ENCODE results near the gene EIF2B5. TPM values are rescaled to one million over a fixed set of nuclear protein-coding genes. Genes with fewer than 3 reads are reported as not detected.

EIF2B5 gene
- total RNA-seq, 1 experiment from 2014 or later: 59.4 TPM

GRCh38 chr3:184176377-184177330 lies 41.5 kb downstream of the EIF2B5 start:
- peak overlapping the region; percentile 87 for H3K9ac ChIP-seq (ENCODE audit: low read length)
- no peak for DNase-seq
- no peaks in the 10 kb centered on the region for H3K27me3 ChIP-seq (ENCODE audit: low read length)
- H2AFZ ChIP-seq (ENCODE audit: low read length): no peak overlapping the region
- H3K36me3 ChIP-seq (ENCODE audit: insufficient read depth, low read length): peaks cover 21% of the 10 kb centered on the region
- peaks cover 40% of the 10 kb centered on the region for H3K79me2 ChIP-seq (ENCODE audit: low read length)
- H3K27ac ChIP-seq (ENCODE audit: low read length): no peak overlapping the region
- H3K9me3 ChIP-seq (ENCODE audit: low read length): no peaks in the 10 kb centered on the region
- peak overlapping the region; percentile 94 for H3K4me2 ChIP-seq (ENCODE audit: low read depth, low read length, poor library complexity, severe bottlenecking)
- no peaks in the 10 kb centered on the region for H3K9me2 ChIP-seq (replicated peaks; ENCODE audit: insufficient read depth, low read length)
- H3K4me1 ChIP-seq (ENCODE audit: low read length): peaks cover 27% of the 10 kb centered on the region
- H3K4me3 ChIP-seq (ENCODE audit: low read length): peak overlapping the region; percentile 86
- no peaks in the 10 kb centered on the region for H4K20me1 ChIP-seq (ENCODE audit: insufficient read depth, low read depth, low read length)

DNA sequence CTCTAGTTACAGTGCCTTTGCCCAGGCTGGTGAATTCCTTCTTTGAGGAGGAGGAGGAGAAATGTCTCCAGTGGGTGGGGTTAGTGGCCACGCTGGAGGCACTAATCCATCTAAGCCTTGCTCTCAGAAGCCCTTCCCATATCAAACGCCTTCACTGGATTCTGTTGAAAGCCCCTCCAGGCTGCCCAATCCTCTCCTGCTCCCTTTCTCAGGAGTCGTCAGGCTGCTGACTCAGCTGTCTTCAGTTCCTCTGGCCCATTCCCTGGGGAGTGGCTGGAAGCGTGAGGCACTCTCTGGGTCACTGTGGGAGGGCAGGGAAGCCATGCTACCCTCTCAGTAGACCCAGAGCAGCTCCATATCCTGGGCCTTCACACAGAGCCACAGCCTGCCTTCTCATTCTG lies 42.2 kb downstream of the EIF2B5 start:
- peak; percentile 60 for DNase-seq
- Histone ChIP-seq H3K9ac (ENCODE audit: low read length) (no peak overlapping the region), H3K27me3 (ENCODE audit: low read length) (no peaks in the 10 kb centered on the region), H3K36me3 (ENCODE audit: insufficient read depth, low read length) (peaks cover 24% of the 10 kb centered on the region), H3K9me3 (ENCODE audit: low read length) (no peaks in the 10 kb centered on the region), H3K4me1 (ENCODE audit: low read length) (peaks cover 27% of the 10 kb centered on the region), H3K4me2 (ENCODE audit: low read depth, low read length, poor library complexity, severe bottlenecking) (peak overlapping the region; percentile 94), H3K4me3 (ENCODE audit: low read length) (no peak overlapping the region), H3K27ac (ENCODE audit: low read length) (no peak overlapping the region), H2AFZ (ENCODE audit: low read length) (no peak overlapping the region), H3K79me2 (ENCODE audit: low read length) (peaks cover 40% of the 10 kb centered on the region), H4K20me1 (ENCODE audit: insufficient read depth, low read depth, low read length) (no peaks in the 10 kb centered on the region), H3K9me2 (replicated peaks; ENCODE audit: insufficient read depth, low read length) (no peaks in the 10 kb centered on the region)

- Histone ChIP-seq H3K36me3 (ENCODE audit: insufficient read depth, low read length) (peaks cover 27% of the 10 kb centered on the region), H3K4me2 (ENCODE audit: low read depth, low read length, poor library complexity, severe bottlenecking) (no peak overlapping the region), H3K9ac (ENCODE audit: low read length) (no peak overlapping the region)
These were observed 42.7 kb downstream of the EIF2B5 start for GRCh38 chr3:184177767-184178306.

GRCh38 chr3:184178521-184179138 lies 43.5 kb downstream of the EIF2B5 start:
- Histone ChIP-seq H3K27me3 (ENCODE audit: low read length) (no peaks in the 10 kb centered on the region), H3K9me2 (replicated peaks; ENCODE audit: insufficient read depth, low read length) (no peaks in the 10 kb centered on the region), H3K27ac (ENCODE audit: low read length) (no peak overlapping the region), H4K20me1 (ENCODE audit: insufficient read depth, low read depth, low read length) (no peaks in the 10 kb centered on the region), H3K4me1 (ENCODE audit: low read length) (peaks cover 27% of the 10 kb centered on the region), H3K4me3 (ENCODE audit: low read length) (no peak overlapping the region), H3K4me2 (ENCODE audit: low read depth, low read length, poor library complexity, severe bottlenecking) (no peak overlapping the region), H3K79me2 (ENCODE audit: low read length) (peaks cover 40% of the 10 kb centered on the region), H3K9me3 (ENCODE audit: low read length) (no peaks in the 10 kb centered on the region), H3K9ac (ENCODE audit: low read length) (no peak overlapping the region), H2AFZ (ENCODE audit: low read length) (no peak overlapping the region), H3K36me3 (ENCODE audit: insufficient read depth, low read length) (peaks cover 32% of the 10 kb centered on the region)
- DNase-seq: no peak

More at GRCh38 chr3:184177767-184178306, 42.7 kb downstream of the EIF2B5 start:
- Histone ChIP-seq H2AFZ (ENCODE audit: low read length) (no peak overlapping the region), H3K79me2 (ENCODE audit: low read length) (peaks cover 40% of the 10 kb centered on the region), H3K4me1 (ENCODE audit: low read length) (peaks cover 27% of the 10 kb centered on the region), H3K9me3 (ENCODE audit: low read length) (no peaks in the 10 kb centered on the region), H4K20me1 (ENCODE audit: insufficient read depth, low read depth, low read length) (no peaks in the 10 kb centered on the region), H3K27me3 (ENCODE audit: low read length) (no peaks in the 10 kb centered on the region), H3K27ac (ENCODE audit: low read length) (no peak overlapping the region), H3K4me3 (ENCODE audit: low read length) (no peak overlapping the region), H3K9me2 (replicated peaks; ENCODE audit: insufficient read depth, low read length) (no peaks in the 10 kb centered on the region)
- DNase-seq: no peak

DNA sequence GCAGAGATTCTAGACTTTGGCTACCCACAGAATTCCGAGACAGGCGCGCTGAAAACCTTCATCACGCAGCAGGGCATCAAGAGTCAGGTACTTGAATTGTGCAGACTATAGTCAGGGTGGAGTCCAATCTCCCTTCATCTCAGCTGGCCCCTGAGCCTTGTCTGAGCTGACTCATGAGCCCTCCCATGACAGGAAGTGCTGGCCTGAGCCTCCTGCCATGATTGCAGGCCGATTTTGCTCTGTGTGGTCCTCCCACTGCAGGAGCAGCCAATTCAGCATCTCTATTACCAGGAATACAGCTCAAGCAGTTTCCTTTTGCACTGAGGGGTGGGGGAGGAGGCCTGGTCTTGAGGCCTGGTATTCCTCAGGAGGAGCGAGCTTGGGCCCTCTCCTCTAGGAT lies 45.0 kb downstream of the EIF2B5 start:
- Histone ChIP-seq H3K9ac (ENCODE audit: low read length) (no peak overlapping the region), H3K9me3 (ENCODE audit: low read length) (no peaks in the 10 kb centered on the region), H3K79me2 (ENCODE audit: low read length) (peaks cover 36% of the 10 kb centered on the region), H4K20me1 (ENCODE audit: insufficient read depth, low read depth, low read length) (no peaks in the 10 kb centered on the region), H3K36me3 (ENCODE audit: insufficient read depth, low read length) (peaks cover 32% of the 10 kb centered on the region), H3K4me1 (ENCODE audit: low read length) (peaks cover 25% of the 10 kb centered on the region), H3K27ac (ENCODE audit: low read length) (no peak overlapping the region), H3K9me2 (replicated peaks; ENCODE audit: insufficient read depth, low read length) (no peaks in the 10 kb centered on the region), H3K4me2 (ENCODE audit: low read depth, low read length, poor library complexity, severe bottlenecking) (no peak overlapping the region), H3K4me3 (ENCODE audit: low read length) (no peak overlapping the region), H2AFZ (ENCODE audit: low read length) (no peak overlapping the region), H3K27me3 (ENCODE audit: low read length) (no peaks in the 10 kb centered on the region)
- DNase-seq: no peak

- no peak overlapping the region for H3K4me2 ChIP-seq (ENCODE audit: low read depth, low read length, poor library complexity, severe bottlenecking)
- no peak overlapping the region for H3K4me3 ChIP-seq (ENCODE audit: low read length)
- peaks cover 32% of the 10 kb centered on the region for H3K36me3 ChIP-seq (ENCODE audit: insufficient read depth, low read length)
- H3K9me3 ChIP-seq (ENCODE audit: low read length): no peaks in the 10 kb centered on the region
- H3K9me2 ChIP-seq (replicated peaks; ENCODE audit: insufficient read depth, low read length): no peaks in the 10 kb centered on the region
- peaks cover 27% of the 10 kb centered on the region for H3K79me2 ChIP-seq (ENCODE audit: low read length)
- DNase-seq: no peak
- peaks cover 19% of the 10 kb centered on the region for H3K4me1 ChIP-seq (ENCODE audit: low read length)
- peaks cover under 1% of the 10 kb centered on the region; the same call in 1 of the 2 replicates for H4K20me1 ChIP-seq (ENCODE audit: insufficient read depth, low read depth, low read length)
- no peak overlapping the region for H3K27ac ChIP-seq (ENCODE audit: low read length)
- H3K27me3 ChIP-seq (ENCODE audit: low read length): no peaks in the 10 kb centered on the region
- H2AFZ ChIP-seq (ENCODE audit: low read length): no peak overlapping the region
- no peak overlapping the region for H3K9ac ChIP-seq (ENCODE audit: low read length)
These were observed 46.4 kb downstream of the EIF2B5 start for GRCh38 chr3:184181596-184181995.

DNA sequence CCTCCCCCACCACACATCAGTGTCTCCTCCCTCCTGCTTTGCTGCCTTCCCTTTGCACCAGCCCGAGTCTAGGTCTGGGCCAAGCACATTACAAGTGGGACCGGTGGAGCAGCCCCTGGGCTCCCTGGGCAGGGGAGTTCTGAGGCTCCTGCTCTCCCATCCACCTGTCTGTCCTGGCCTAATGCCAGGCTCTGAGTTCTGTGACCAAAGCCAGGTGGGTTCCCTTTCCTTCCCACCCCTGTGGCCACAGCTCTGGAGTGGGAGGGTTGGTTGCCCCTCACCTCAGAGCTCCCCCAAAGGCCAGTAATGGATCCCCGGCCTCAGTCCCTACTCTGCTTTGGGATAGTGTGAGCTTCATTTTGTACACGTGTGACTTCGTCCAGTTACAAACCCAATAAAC lies 48.5 kb downstream of the EIF2B5 start:
- no peaks in the 10 kb centered on the region for H3K9me2 ChIP-seq (replicated peaks; ENCODE audit: insufficient read depth, low read length)
- H2AFZ ChIP-seq (ENCODE audit: low read length): no peak overlapping the region
- H3K27me3 ChIP-seq (ENCODE audit: low read length): no peaks in the 10 kb centered on the region
- peaks cover 33% of the 10 kb centered on the region for H3K36me3 ChIP-seq (ENCODE audit: insufficient read depth, low read length)
- H3K79me2 ChIP-seq (ENCODE audit: low read length): peaks cover 29% of the 10 kb centered on the region
- no peak overlapping the region for H3K4me2 ChIP-seq (ENCODE audit: low read depth, low read length, poor library complexity, severe bottlenecking)
- H3K4me1 ChIP-seq (ENCODE audit: low read length): peaks cover 21% of the 10 kb centered on the region
- H3K9me3 ChIP-seq (ENCODE audit: low read length): no peaks in the 10 kb centered on the region
- H3K27ac ChIP-seq (ENCODE audit: low read length): no peak overlapping the region
- peaks cover 20% of the 10 kb centered on the region; the same call in 1 of the 2 replicates for H4K20me1 ChIP-seq (ENCODE audit: insufficient read depth, low read depth, low read length)
- no peak overlapping the region for H3K9ac ChIP-seq (ENCODE audit: low read length)
- no peak for DNase-seq
- H3K4me3 ChIP-seq (ENCODE audit: low read length): no peak overlapping the region

Measured in Karpas-422 (cell line).